ENCODE data around the gene CENPO.

DNA sequence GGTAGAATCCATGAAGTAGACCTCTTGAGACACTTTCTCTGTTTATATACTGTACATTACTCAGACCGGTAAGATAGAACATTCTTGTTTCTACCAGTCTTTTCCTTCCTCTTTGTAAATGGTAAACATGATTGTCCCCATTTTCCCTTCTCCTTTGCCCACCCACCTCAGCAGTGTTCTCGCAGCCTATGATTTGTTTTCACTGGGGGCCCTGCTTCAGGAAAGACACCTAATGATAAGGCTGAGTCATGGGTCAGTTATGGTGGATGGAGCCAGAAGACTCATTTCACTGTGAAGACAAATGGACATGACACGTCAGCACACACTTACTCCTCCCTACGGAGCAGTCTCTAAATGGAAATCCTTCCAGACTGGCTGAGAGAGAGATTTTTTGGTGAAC, 23.7 kb downstream of the CENPO start:
- TF ChIP-seq CTCF (IDR thresholded peaks at IDR 0.05; ENCODE audit: insufficient read depth, low read depth, low read length) (no peak), EZH2 (IDR thresholded peaks at IDR 0.05; ENCODE audit: insufficient read depth, low read length) (no peak)
